B cell (primary cell): ENCODE results near the gene UGT1A6. TPM values are rescaled to one million over a fixed set of nuclear protein-coding genes. Genes with fewer than 3 reads are reported as not detected.

Experiments
- ATAC-seq: fragments of 200-7000 bp; cut with Tn5 transposase; one replicate; pipeline ENCODE4 v1.10.0; 2021; ENCODE audit warnings: low read depth, mild to moderate bottlenecking, moderate number of reproducible peaks, moderate library complexity
- CTCF ChIA-PET: fragments of 350-600 bp; sonication (Branson Sonifier 250); formaldehyde crosslinking; loops from one replicate; lab custom pipeline; 2021; ENCODE audit warnings: antibody characterized with exemption, inconsistent platforms; lab: Charles Lee
- POLR2A ChIA-PET: fragments of 350-600 bp; sonication (Branson Sonifier 250); formaldehyde crosslinking; loops from one replicate; lab custom pipeline; 2021; ENCODE audit warnings: antibody characterized with exemption; lab: Charles Lee
- DNase-seq: peaks from one replicate; pipeline ENCODE4 v3.0.0; 2013
- H2AFZ ChIP-seq: 2 replicates; pipeline ENCODE4 v1.6.1; 2012; ENCODE audit warnings: mild to moderate bottlenecking, low read depth, low read length; ENCODE audit not compliant: insufficient read depth, poor library complexity, severe bottlenecking
- H3K27ac ChIP-seq, 2 donors: 1 replicate in 1 of 2; 2 replicates in 1 of 2; pipeline ENCODE4 v1.5.1; 2012 to 2013; ENCODE audit warnings: low read length in 2 of 2, mild to moderate bottlenecking in 2 of 2, moderate library complexity in 1 of 2
- H3K27me3 ChIP-seq, 4 experiments: fragments of 200-600 bp in 1 of 4; sonication (generic) in 1 of 4; replicated peaks in 1 of 4; 1 replicate in 2 of 4; 2 replicates in 2 of 4; pipeline versions ENCODE4 v1.6.1 to v1.7.0; 2013 to 2016; ENCODE audit warnings: low read length in 3 of 4, mild to moderate bottlenecking in 2 of 4, mixed read lengths in 1 of 4, moderate library complexity in 1 of 4; ENCODE audit not compliant: insufficient read depth in 4 of 4, control insufficient read depth in 3 of 4; ENCODE audit errors: control extremely low read depth in 1 of 4
- H3K36me3 ChIP-seq, 2 experiments: replicated peaks in 1 of 2; 1 replicate in 1 of 2; 2 replicates in 1 of 2; pipeline versions ENCODE4 v1.6.1 to v1.7.1; 2013; ENCODE audit warnings: low read length in 1 of 2; ENCODE audit not compliant: insufficient read depth in 2 of 2, control insufficient read depth in 1 of 2; ENCODE audit errors: control extremely low read depth in 1 of 2, extremely low read depth in 1 of 2
- H3K4me1 ChIP-seq, 2 donors: fragments of 200-600 bp in 1 of 2; sonication (generic) in 1 of 2; 1 replicate in 1 of 2; 2 replicates in 1 of 2; pipeline versions ENCODE4 v1.5.1 to v1.6.1; 2013 to 2017; ENCODE audit warnings: low read length in 2 of 2; ENCODE audit not compliant: control insufficient read depth in 2 of 2, insufficient read depth in 2 of 2
- H3K4me2 ChIP-seq: replicated peaks from 2 replicates; pipeline ENCODE3; 2012; ENCODE audit warnings: mild to moderate bottlenecking, low read depth, low read length; ENCODE audit not compliant: poor library complexity, severe bottlenecking
- H3K4me3 ChIP-seq, 5 experiments: fragments of 200-600 bp in 1 of 5; sonication (generic) in 1 of 5; 1 replicate in 3 of 5; 2 replicates in 2 of 5; pipeline versions ENCODE4 v1.5.1 to v1.7.0; 2011 to 2016; ENCODE audit warnings: low read length in 4 of 5, mild to moderate bottlenecking in 4 of 5, low read depth in 2 of 5, control low read depth in 1 of 5, moderate library complexity in 1 of 5; ENCODE audit not compliant: insufficient read depth in 1 of 5; ENCODE audit errors: control extremely low read depth in 1 of 5, extremely low read depth in 1 of 5
- H3K79me2 ChIP-seq: fragments of 200-600 bp; sonication (generic); one replicate; pipeline ENCODE4 v1.6.0; 2016; ENCODE audit warnings: low read length; ENCODE audit not compliant: control insufficient read depth, insufficient read depth
- H3K9ac ChIP-seq: fragments of 200-600 bp; sonication (generic); 2 replicates; pipeline ENCODE4 v1.6.1; 2017; ENCODE audit warnings: mild to moderate bottlenecking, low read length, moderate library complexity
- H3K9me3 ChIP-seq, 3 donors: one replicate each; pipeline versions ENCODE4 v1.6.1 to v1.7.1; 2013; ENCODE audit warnings: low read length in 2 of 3; ENCODE audit not compliant: control insufficient read depth in 2 of 3, insufficient read depth in 1 of 3; ENCODE audit errors: control extremely low read depth in 1 of 3
- H4K20me1 ChIP-seq: 2 replicates; pipeline ENCODE4 v1.6.0; 2012; ENCODE audit warnings: mild to moderate bottlenecking, low read length; ENCODE audit not compliant: insufficient read depth, control insufficient read depth, poor library complexity, severe bottlenecking
- H3K27ac Mint-ChIP-seq: one replicate; pipeline ENCODE4 v1.8.0; 2021; ENCODE audit warnings: mixed read lengths
- H3K27me3 Mint-ChIP-seq: one replicate; pipeline ENCODE4 v1.8.0; 2021; ENCODE audit warnings: mixed read lengths
- H3K4me1 Mint-ChIP-seq: one replicate; pipeline ENCODE4 v1.8.0; 2021; ENCODE audit warnings: mixed read lengths
- H3K4me3 Mint-ChIP-seq: one replicate; pipeline ENCODE4 v1.8.0; 2021; ENCODE audit warnings: mixed read lengths
- H3K9me3 Mint-ChIP-seq: one replicate; pipeline ENCODE4 v1.8.0; 2022; ENCODE audit warnings: mixed read lengths; ENCODE audit not compliant: insufficient read depth
- EZH2 ChIP-seq: IDR thresholded peaks from 2 replicates; pipeline ENCODE4 v1.6.1; 2012; ENCODE audit warnings: borderline replicate concordance, low read depth, mild to moderate bottlenecking, moderate library complexity, low read length; ENCODE audit not compliant: insufficient read depth, poor library complexity, severe bottlenecking
- WGBS: methylation state at CpG from one replicate; pipeline ENCODE4 v1.1.5; 2013; ENCODE audit warnings: missing lambda C conversion rate; ENCODE audit not compliant: insufficient coverage; 5-methylcytosine and 5-hydroxymethylcytosine counted together
- intact Hi-C: fragments of 100-400 bp; cut with micrococcal nuclease; formaldehyde crosslinking; loops from one replicate; pipeline ENCODE4 v1.10.0; 2022
- polyA plus RNA-seq: library from polyadenylated mRNA; depleted of rRNA; stranded (reverse); fragments of >200 nt; gene quantifications from 2 replicates; pipeline ENCODE4 v1.2.3, GENCODE V29; 2012
- total RNA-seq, 2 donors: library from RNA; stranded (reverse); fragments of 120-200 nt in 1 of 2; gene quantifications; 1 replicate in 1 of 2; 2 replicates in 1 of 2; pipeline versions ENCODE4 v1.2.3 to v1.2.4, GENCODE V29; 2013 to 2022
- TF ChIP-seq, protein P1 (sequence below): fragments of 200-600 bp; IDR thresholded peaks from one replicate; pipeline ENCODE4 v1.8.0; 2022; ENCODE audit warnings: antibody characterized with exemption, mild to moderate bottlenecking

UGT1A6 gene
- total and polyA plus RNA-seq, 2 donors (not counting 1 experiment from before 2014, with no cell fraction given), result not detected

DNA sequence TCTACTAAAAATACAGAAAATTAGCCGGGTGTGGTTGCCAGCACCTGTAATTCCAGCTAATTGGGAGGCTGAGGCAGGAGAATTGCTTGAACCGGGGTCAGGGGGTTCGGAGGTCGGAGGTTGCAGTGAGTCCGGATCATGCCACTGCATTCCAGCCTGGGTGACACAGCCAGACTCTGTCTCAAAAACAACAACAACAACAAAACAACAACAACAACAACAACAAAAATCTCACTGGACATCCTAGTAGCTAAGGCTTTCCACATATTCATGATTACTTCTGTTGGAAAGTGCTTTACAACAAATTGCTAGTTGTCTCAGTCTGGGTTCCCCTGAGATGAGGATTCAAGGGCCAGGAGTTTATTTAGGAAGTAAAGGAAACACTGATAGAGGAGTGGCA lies 81.2 kb downstream of the UGT1A6 start:
- H3K4me3 Mint-ChIP-seq, result no peak overlapping the region
- Histone ChIP-seq H4K20me1 (no peaks in the 10 kb centered on the region), H3K4me2 (no peak overlapping the region), H2AFZ (no peak overlapping the region), H3K9ac (no peak overlapping the region), H3K79me2 (no peaks in the 10 kb centered on the region), H3K36me3 (no peaks in the 10 kb centered on the region), H3K27me3 (peaks cover 0 to 8% (median 1%) of the 10 kb centered on the region in 4 experiments), H3K4me3 (no peak overlapping the region), H3K4me1 (no peaks in the 10 kb centered on the region), H3K9me3 (peaks cover 0 to 20% (median 8%) of the 10 kb centered on the region in 3 donors), H3K27ac (no peak overlapping the region)
- ATAC-seq (no peak), DNase-seq (no peak)
- ChIA-PET CTCF (no interaction called here), POLR2A (no interaction called here)
- H3K27ac Mint-ChIP-seq, result no peak overlapping the region
- no peak for TF ChIP-seq EZH2
- TF ChIP-seq, protein P1, sequence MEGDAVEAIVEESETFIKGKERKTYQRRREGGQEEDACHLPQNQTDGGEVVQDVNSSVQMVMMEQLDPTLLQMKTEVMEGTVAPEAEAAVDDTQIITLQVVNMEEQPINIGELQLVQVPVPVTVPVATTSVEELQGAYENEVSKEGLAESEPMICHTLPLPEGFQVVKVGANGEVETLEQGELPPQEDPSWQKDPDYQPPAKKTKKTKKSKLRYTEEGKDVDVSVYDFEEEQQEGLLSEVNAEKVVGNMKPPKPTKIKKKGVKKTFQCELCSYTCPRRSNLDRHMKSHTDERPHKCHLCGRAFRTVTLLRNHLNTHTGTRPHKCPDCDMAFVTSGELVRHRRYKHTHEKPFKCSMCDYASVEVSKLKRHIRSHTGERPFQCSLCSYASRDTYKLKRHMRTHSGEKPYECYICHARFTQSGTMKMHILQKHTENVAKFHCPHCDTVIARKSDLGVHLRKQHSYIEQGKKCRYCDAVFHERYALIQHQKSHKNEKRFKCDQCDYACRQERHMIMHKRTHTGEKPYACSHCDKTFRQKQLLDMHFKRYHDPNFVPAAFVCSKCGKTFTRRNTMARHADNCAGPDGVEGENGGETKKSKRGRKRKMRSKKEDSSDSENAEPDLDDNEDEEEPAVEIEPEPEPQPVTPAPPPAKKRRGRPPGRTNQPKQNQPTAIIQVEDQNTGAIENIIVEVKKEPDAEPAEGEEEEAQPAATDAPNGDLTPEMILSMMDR, result no peak
- H3K27me3 Mint-ChIP-seq, result peaks cover 17% of the 10 kb centered on the region
- intact Hi-C loops, result no loop called here
- 88% methylated on average over 4 of the region's 5 CpGs for WGBS
- peaks cover 7% of the 10 kb centered on the region for H3K9me3 Mint-ChIP-seq
- no peaks in the 10 kb centered on the region for H3K4me1 Mint-ChIP-seq

DNA sequence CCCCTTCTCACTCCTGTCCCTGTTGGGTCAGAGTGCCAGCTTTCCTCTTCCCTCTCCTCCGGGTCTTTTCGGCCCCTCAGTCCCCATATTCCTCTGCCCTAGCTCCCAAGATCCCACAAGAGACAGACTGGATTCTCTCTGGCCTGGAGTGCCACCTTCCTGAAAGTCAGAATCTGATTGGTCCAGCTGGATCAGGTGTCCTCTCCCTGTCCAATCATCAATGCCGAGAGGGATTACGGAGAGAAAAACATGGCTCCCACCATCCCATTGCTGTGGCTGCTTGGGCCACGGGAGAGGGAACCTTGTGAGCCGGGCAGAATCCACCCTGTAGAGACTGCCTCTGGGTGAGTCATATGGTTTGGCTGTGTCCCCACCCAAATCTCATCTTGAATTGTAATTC lies 82.7 kb downstream of the UGT1A6 start:
- Mint-ChIP-seq H3K4me1 (no peaks in the 10 kb centered on the region), H3K4me3 (no peak overlapping the region), H3K27ac (no peak overlapping the region), H3K27me3 (peaks cover 18% of the 10 kb centered on the region), H3K9me3 (peaks cover 7% of the 10 kb centered on the region)
- ChIA-PET POLR2A (no interaction called here), CTCF (no interaction called here)
- Histone ChIP-seq H3K9ac (no peak overlapping the region), H3K4me2 (no peak overlapping the region), H3K36me3 (no peaks in the 10 kb centered on the region), H3K79me2 (no peaks in the 10 kb centered on the region), H3K27ac (no peak overlapping the region), H4K20me1 (no peaks in the 10 kb centered on the region), H3K4me3 (no peak overlapping the region), H3K9me3 (peaks cover 0 to 24% (median 8%) of the 10 kb centered on the region in 3 donors), H3K4me1 (no peaks in the 10 kb centered on the region), H2AFZ (no peak overlapping the region), H3K27me3 (peaks cover 0 to 12% (median 1%) of the 10 kb centered on the region in 4 experiments)
- TF ChIP-seq, protein P1, result no peak
- TF ChIP-seq EZH2, result no peak
- WGBS, result 96% methylated on average over 5 of the region's 6 CpGs
- ATAC-seq, result no peak
- intact Hi-C loops, result no loop called here
- no peak for DNase-seq
